ENCODE measurements around the gene EVX1.

Gene EVX1

DNA sequence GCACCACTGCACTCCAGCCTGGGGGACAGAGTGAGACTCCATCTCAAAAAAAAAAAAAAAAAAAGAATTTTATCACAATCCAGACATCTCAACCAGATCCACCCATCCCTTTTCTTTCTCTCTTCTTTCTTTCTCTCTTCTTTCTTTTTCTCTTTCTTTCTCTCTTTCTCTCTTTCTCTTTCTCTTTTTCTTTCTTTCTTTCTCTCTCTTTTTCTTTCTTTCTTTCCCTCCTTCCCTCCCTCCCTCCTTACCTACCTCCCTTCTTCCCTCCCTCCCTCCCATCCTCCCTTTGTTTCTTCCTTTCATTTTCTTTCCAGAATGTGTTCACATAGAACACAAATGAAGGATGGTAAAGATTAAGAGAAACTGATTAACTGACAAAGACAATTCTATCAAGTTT lies 24.7 kb upstream of the EVX1 start:
- Histone ChIP-seq H3K4me1 (ENCODE audit: control insufficient read depth, insufficient read depth, low read length) (peaks cover 23% of the 10 kb centered on the region), H3K4me3 (ENCODE audit: low read depth, low read length) (no peak overlapping the region), H3K36me3 (ENCODE audit: control insufficient read depth, insufficient read depth, low read length) (no peaks in the 10 kb centered on the region), H3K9ac (ENCODE audit: low read length) (no peak overlapping the region), H3K27ac (ENCODE audit: low read depth, low read length) (no peak overlapping the region), H3K27me3 (ENCODE audit: control insufficient read depth, insufficient read depth, low read length) (peaks cover 95% of the 10 kb centered on the region), H3K9me3 (ENCODE audit: control insufficient read depth, insufficient read depth, low read depth, low read length) (no peaks in the 10 kb centered on the region)

- Histone ChIP-seq H3K36me3 (ENCODE audit: control insufficient read depth, insufficient read depth, low read length) (no peaks in the 10 kb centered on the region), H3K4me1 (ENCODE audit: control insufficient read depth, insufficient read depth, low read length) (peaks cover 4% of the 10 kb centered on the region), H3K27me3 (ENCODE audit: control insufficient read depth, insufficient read depth, low read length) (peaks cover 95% of the 10 kb centered on the region), H3K4me3 (ENCODE audit: low read depth, low read length) (no peak overlapping the region), H3K27ac (ENCODE audit: low read depth, low read length) (no peak overlapping the region), H3K9me3 (ENCODE audit: control insufficient read depth, insufficient read depth, low read depth, low read length) (no peaks in the 10 kb centered on the region), H3K9ac (ENCODE audit: low read length) (no peak overlapping the region)
Measured at GRCh38 chr7:27219821-27220220, 22.8 kb upstream of the EVX1 start.

- Histone ChIP-seq H3K9ac (ENCODE audit: low read length) (no peak overlapping the region), H3K4me1 (ENCODE audit: control insufficient read depth, insufficient read depth, low read length) (peaks cover 6% of the 10 kb centered on the region), H3K4me3 (ENCODE audit: low read depth, low read length) (no peak overlapping the region), H3K27ac (ENCODE audit: low read depth, low read length) (no peak overlapping the region), H3K27me3 (ENCODE audit: control insufficient read depth, insufficient read depth, low read length) (peaks cover 95% of the 10 kb centered on the region), H3K36me3 (ENCODE audit: control insufficient read depth, insufficient read depth, low read length) (no peaks in the 10 kb centered on the region), H3K9me3 (ENCODE audit: control insufficient read depth, insufficient read depth, low read depth, low read length) (no peaks in the 10 kb centered on the region)
Measured at GRCh38 chr7:27220440-27220955, 22.1 kb upstream of the EVX1 start.

DNA sequence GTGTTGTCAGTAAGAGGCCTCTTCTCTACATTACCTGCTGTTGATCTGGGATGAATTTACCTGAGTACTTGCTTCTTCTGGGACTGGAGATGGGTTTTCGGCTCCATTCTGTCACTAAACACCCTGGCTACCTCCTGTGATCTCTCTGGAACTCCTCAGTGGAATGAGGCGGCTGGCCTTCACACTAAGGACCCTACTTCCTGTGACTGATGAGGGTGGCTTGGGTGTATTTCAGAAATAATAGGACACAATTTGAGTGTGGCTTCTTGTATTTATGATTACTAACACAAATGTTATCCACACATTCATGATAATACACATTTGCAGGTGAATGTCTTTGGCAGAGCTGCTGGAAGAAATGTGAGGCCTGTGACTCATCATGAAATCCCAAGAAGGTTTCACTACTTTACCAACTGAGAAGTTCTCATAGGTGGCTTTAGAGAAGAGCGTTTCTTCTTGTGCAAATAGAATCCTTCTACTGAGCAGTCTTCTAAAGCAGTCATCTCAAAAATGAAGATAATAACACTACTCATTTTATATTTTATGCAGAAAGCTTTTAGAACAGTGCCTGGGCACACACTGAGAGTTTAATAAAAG lies 21.3 kb upstream of the EVX1 start:
- Histone ChIP-seq H3K9ac (ENCODE audit: low read length) (no peak overlapping the region), H3K27ac (ENCODE audit: low read depth, low read length) (no peak overlapping the region), H3K4me1 (ENCODE audit: control insufficient read depth, insufficient read depth, low read length) (peaks cover 10% of the 10 kb centered on the region), H3K27me3 (ENCODE audit: control insufficient read depth, insufficient read depth, low read length) (peaks cover 95% of the 10 kb centered on the region), H3K36me3 (ENCODE audit: control insufficient read depth, insufficient read depth, low read length) (no peaks in the 10 kb centered on the region), H3K4me3 (ENCODE audit: low read depth, low read length) (no peak overlapping the region), H3K9me3 (ENCODE audit: control insufficient read depth, insufficient read depth, low read depth, low read length) (no peaks in the 10 kb centered on the region)

- no peak overlapping the region for H3K4me3 ChIP-seq (ENCODE audit: low read depth, low read length)
- no peak overlapping the region for H3K9ac ChIP-seq (ENCODE audit: low read length)
- H3K4me1 ChIP-seq (ENCODE audit: control insufficient read depth, insufficient read depth, low read length), result peaks cover 10% of the 10 kb centered on the region
- peaks cover 99% of the 10 kb centered on the region for H3K27me3 ChIP-seq (ENCODE audit: control insufficient read depth, insufficient read depth, low read length)
- no peaks in the 10 kb centered on the region for H3K9me3 ChIP-seq (ENCODE audit: control insufficient read depth, insufficient read depth, low read depth, low read length)
- H3K27ac ChIP-seq (ENCODE audit: low read depth, low read length), result no peak overlapping the region
- H3K36me3 ChIP-seq (ENCODE audit: control insufficient read depth, insufficient read depth, low read length), result no peaks in the 10 kb centered on the region
Measured at GRCh38 chr7:27223941-27224575, 18.5 kb upstream of the EVX1 start.

- no peak overlapping the region for H3K27ac ChIP-seq (ENCODE audit: low read depth, low read length)
- H3K4me1 ChIP-seq (ENCODE audit: control insufficient read depth, insufficient read depth, low read length), result peaks cover 10% of the 10 kb centered on the region
- H3K9ac ChIP-seq (ENCODE audit: low read length), result no peak overlapping the region
- peaks cover 100% of the 10 kb centered on the region for H3K27me3 ChIP-seq (ENCODE audit: control insufficient read depth, insufficient read depth, low read length)
- no peaks in the 10 kb centered on the region for H3K36me3 ChIP-seq (ENCODE audit: control insufficient read depth, insufficient read depth, low read length)
- H3K4me3 ChIP-seq (ENCODE audit: low read depth, low read length), result peak overlapping the region; percentile 42
- no peaks in the 10 kb centered on the region for H3K9me3 ChIP-seq (ENCODE audit: control insufficient read depth, insufficient read depth, low read depth, low read length)
Measured at GRCh38 chr7:27224983-27225934, 17.3 kb upstream of the EVX1 start.

DNA sequence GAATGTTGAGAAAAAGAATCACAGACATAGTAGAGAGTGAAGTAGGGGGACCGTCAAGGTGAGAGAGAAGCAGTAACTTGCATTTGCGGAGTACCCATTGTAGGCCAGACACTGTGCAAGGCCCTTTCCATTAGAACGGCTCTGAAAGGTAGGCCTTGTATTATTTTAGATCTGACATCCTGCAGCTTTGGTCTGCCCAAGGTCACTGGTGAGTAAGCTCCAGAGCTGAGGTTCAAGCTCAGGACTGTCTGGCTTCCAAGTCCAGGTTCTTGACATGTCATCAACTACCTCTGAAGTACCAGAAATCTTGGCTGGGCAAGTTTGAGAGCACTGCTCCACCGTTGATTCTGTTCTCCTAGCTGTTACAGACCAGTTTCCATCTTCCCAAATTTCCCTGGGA lies 13.2 kb upstream of the EVX1 start:
- Histone ChIP-seq H3K4me1 (ENCODE audit: control insufficient read depth, insufficient read depth, low read length) (peaks cover 10% of the 10 kb centered on the region), H3K27ac (ENCODE audit: low read depth, low read length) (no peak overlapping the region), H3K9me3 (ENCODE audit: control insufficient read depth, insufficient read depth, low read depth, low read length) (no peaks in the 10 kb centered on the region), H3K27me3 (ENCODE audit: control insufficient read depth, insufficient read depth, low read length) (peaks cover 88% of the 10 kb centered on the region), H3K36me3 (ENCODE audit: control insufficient read depth, insufficient read depth, low read length) (no peaks in the 10 kb centered on the region), H3K4me3 (ENCODE audit: low read depth, low read length) (no peak overlapping the region), H3K9ac (ENCODE audit: low read length) (no peak overlapping the region)

GRCh38 chr7:27235387-27236311 lies 7.0 kb upstream of the EVX1 start:
- Histone ChIP-seq H3K27me3 (ENCODE audit: control insufficient read depth, insufficient read depth, low read length) (peaks cover 88% of the 10 kb centered on the region), H3K9me3 (ENCODE audit: control insufficient read depth, insufficient read depth, low read depth, low read length) (no peaks in the 10 kb centered on the region), H3K4me1 (ENCODE audit: control insufficient read depth, insufficient read depth, low read length) (peaks cover 32% of the 10 kb centered on the region), H3K27ac (ENCODE audit: low read depth, low read length) (no peak overlapping the region; the same call in 1 of the 2 replicates), H3K36me3 (ENCODE audit: control insufficient read depth, insufficient read depth, low read length) (no peaks in the 10 kb centered on the region), H3K4me3 (ENCODE audit: low read depth, low read length) (peak overlapping the region; percentile 64), H3K9ac (ENCODE audit: low read length) (peak overlapping the region; percentile 85)

GRCh38 chr7:27237735-27238334 lies 4.8 kb upstream of the EVX1 start:
- peaks cover 100% of the 10 kb centered on the region for H3K27me3 ChIP-seq (ENCODE audit: control insufficient read depth, insufficient read depth, low read length)
- H3K4me3 ChIP-seq (ENCODE audit: low read depth, low read length), result no peak overlapping the region

DNA sequence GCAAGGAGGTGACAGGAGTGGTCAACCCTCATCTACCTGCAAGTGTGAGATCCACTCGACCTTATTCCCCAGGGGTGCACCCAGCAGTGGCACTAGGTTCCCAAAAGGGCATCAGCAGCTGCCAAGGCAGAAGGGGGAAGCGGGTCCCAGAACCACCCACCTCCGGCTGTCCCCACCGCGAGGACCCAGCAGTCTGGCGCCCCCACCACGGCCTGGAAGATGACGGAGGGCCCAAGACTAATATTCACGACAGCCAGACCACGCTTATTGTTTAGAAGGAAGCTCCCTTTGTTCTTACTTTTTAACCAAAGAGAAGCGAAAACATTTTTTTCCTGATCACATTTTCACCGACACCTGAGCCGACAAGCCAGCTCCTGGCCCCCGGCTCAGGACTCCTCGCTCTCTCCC lies 3.6 kb upstream of the EVX1 start:
- Histone ChIP-seq H3K27me3 (ENCODE audit: control insufficient read depth, insufficient read depth, low read length) (peaks cover 100% of the 10 kb centered on the region), H3K9ac (ENCODE audit: low read length) (peak overlapping the region; percentile 70), H3K4me1 (ENCODE audit: control insufficient read depth, insufficient read depth, low read length) (peaks cover 49% of the 10 kb centered on the region), H3K36me3 (ENCODE audit: control insufficient read depth, insufficient read depth, low read length) (no peaks in the 10 kb centered on the region), H3K27ac (ENCODE audit: low read depth, low read length) (no peak overlapping the region), H3K9me3 (ENCODE audit: control insufficient read depth, insufficient read depth, low read depth, low read length) (no peaks in the 10 kb centered on the region), H3K4me3 (ENCODE audit: low read depth, low read length) (peak overlapping the region; percentile 35; the same call in 1 of the 2 replicates)

More at GRCh38 chr7:27237735-27238334, 4.8 kb upstream of the EVX1 start:
- Histone ChIP-seq H3K4me1 (ENCODE audit: control insufficient read depth, insufficient read depth, low read length) (peaks cover 48% of the 10 kb centered on the region), H3K9ac (ENCODE audit: low read length) (peak overlapping the region; percentile 70), H3K27ac (ENCODE audit: low read depth, low read length) (no peak overlapping the region), H3K9me3 (ENCODE audit: control insufficient read depth, insufficient read depth, low read depth, low read length) (no peaks in the 10 kb centered on the region), H3K36me3 (ENCODE audit: control insufficient read depth, insufficient read depth, low read length) (no peaks in the 10 kb centered on the region)

Data from HUES6 (cell line).